H1 (cell line): ENCODE results near the gene DSG4. TPM values are rescaled to one million over a fixed set of nuclear protein-coding genes. Genes with fewer than 3 reads are reported as not detected.

Experiments
- CTCF ChIA-PET: fragments of 300-600 bp; sonication (Branson Sonifier 250); formaldehyde crosslinking; loops from one replicate; lab custom pipeline; 2021; ENCODE audit not compliant: partially characterized antibody; lab: Charles Lee
- POLR2A ChIA-PET: fragments of 300-600 bp; sonication (Branson Sonifier 250); formaldehyde crosslinking; loops from one replicate; lab custom pipeline; 2021; ENCODE audit warnings: inconsistent platforms; ENCODE audit not compliant: partially characterized antibody; lab: Charles Lee
- DNase-seq, 2 experiments: peaks; one replicate each; pipeline versions ENCODE4 v3.0.0 to v3.0.0-alpha.2; 2010 to 2022; ENCODE audit warnings: low spot score in 2 of 2, low read depth in 1 of 2, mixed read lengths in 1 of 2
- FAIRE-seq: peaks from 2 replicates; lab custom pipeline; 2011; peaks lifted over from hg19 to GRCh38; lab: Jason Lieb, UNC
- H2AFZ ChIP-seq: 2 replicates; pipeline ENCODE4 v1.8.1; 2012; ENCODE audit warnings: low read length, inconsistent platforms
- H2AK5ac ChIP-seq: 2 replicates; pipeline ENCODE4 v1.6.1; 2013; ENCODE audit warnings: low read depth, low read length
- H2BK120ac ChIP-seq: replicated peaks from 2 replicates; pipeline ENCODE3; 2013; ENCODE audit warnings: low read depth, low read length, inconsistent platforms
- H2BK12ac ChIP-seq: 2 replicates; pipeline ENCODE4 v1.6.1; 2013; ENCODE audit warnings: low read depth, low read length
- H2BK15ac ChIP-seq: 2 replicates; pipeline ENCODE4 v1.6.1; 2013; ENCODE audit warnings: low read length
- H2BK20ac ChIP-seq: 2 replicates; pipeline ENCODE4 v1.6.1; 2013; ENCODE audit warnings: low read length
- H2BK5ac ChIP-seq: 2 replicates; pipeline ENCODE4 v1.6.1; 2013; ENCODE audit warnings: low read depth, low read length
- H3K14ac ChIP-seq: 2 replicates; pipeline ENCODE4 v1.6.1; 2013; ENCODE audit warnings: inconsistent platforms; ENCODE audit not compliant: insufficient read length
- H3K18ac ChIP-seq: 2 replicates; pipeline ENCODE4 v1.6.1; 2013; ENCODE audit warnings: low read length; ENCODE audit errors: extremely low read depth
- H3K23ac ChIP-seq: 2 replicates; pipeline ENCODE4 v1.6.1; 2013; ENCODE audit warnings: inconsistent platforms; ENCODE audit not compliant: insufficient read length
- H3K23me2 ChIP-seq: 2 replicates; pipeline ENCODE4 v1.6.1; 2013; ENCODE audit warnings: low read depth, low read length
- H3K27ac ChIP-seq: 2 replicates; pipeline ENCODE4 v1.6.1; 2011; ENCODE audit warnings: low read depth, low read length, inconsistent platforms
- H3K27me3 ChIP-seq, 4 experiments: replicated peaks in 1 of 4; 1 replicate in 1 of 4; 2 replicates in 3 of 4; pipeline versions ENCODE4 v1.6.1 to v1.8.1; 2011 to 2013; ENCODE audit warnings: low read length in 3 of 4, mild to moderate bottlenecking in 3 of 4, inconsistent platforms in 2 of 4, mixed read lengths in 2 of 4, moderate library complexity in 1 of 4; ENCODE audit not compliant: control insufficient read depth in 3 of 4, insufficient read depth in 3 of 4; ENCODE audit errors: extremely low read depth in 1 of 4
- H3K36me3 ChIP-seq, 4 experiments: 2 replicates each; pipeline versions ENCODE4 v1.6.1 to v1.8.1; 2011 to 2013; ENCODE audit warnings: mild to moderate bottlenecking in 4 of 4, low read length in 3 of 4, moderate library complexity in 2 of 4, control low read depth in 1 of 4, inconsistent platforms in 1 of 4; ENCODE audit not compliant: insufficient read depth in 4 of 4, control insufficient read depth in 2 of 4
- H3K4ac ChIP-seq: replicated peaks from 2 replicates; pipeline ENCODE3; 2013; ENCODE audit warnings: low read length, low read depth, mixed read lengths, inconsistent platforms; ENCODE audit not compliant: insufficient read length
- H3K4me1 ChIP-seq, 4 experiments: replicated peaks in 1 of 4; 1 replicate in 1 of 4; 2 replicates in 3 of 4; pipeline versions ENCODE4 v1.6.1 to v1.8.1; 2011 to 2013; ENCODE audit warnings: low read length in 3 of 4, inconsistent platforms in 2 of 4, mixed read lengths in 1 of 4; ENCODE audit not compliant: insufficient read depth in 4 of 4, control insufficient read depth in 3 of 4
- H3K4me2 ChIP-seq, 2 experiments: 2 replicates each; pipeline versions ENCODE4 v1.6.1 to v1.8.1; 2011 to 2013; ENCODE audit warnings: low read depth in 2 of 2, low read length in 2 of 2, control low read depth in 1 of 2, inconsistent platforms in 1 of 2, mild to moderate bottlenecking in 1 of 2; ENCODE audit not compliant: insufficient read depth in 1 of 2
- H3K4me3 ChIP-seq, 4 experiments: fragments of 200-600, 300-600 bp in 1 of 4; sonication (generic), shearing (Covaris generic), sonication (Bioruptor Twin) in 1 of 4; 2 replicates each; pipeline versions ENCODE4 v1.5.1 to v1.8.1; 2011 to 2016; ENCODE audit warnings: low read length in 4 of 4, low read depth in 3 of 4, control low read depth in 2 of 4, inconsistent platforms in 2 of 4, mild to moderate bottlenecking in 2 of 4, mixed read lengths in 1 of 4, moderate library complexity in 1 of 4; ENCODE audit not compliant: insufficient read depth in 2 of 4; ENCODE audit errors: extremely low read depth in 1 of 4
- H3K56ac ChIP-seq: replicated peaks from 2 replicates; pipeline ENCODE3; 2013; ENCODE audit warnings: low read depth, mild to moderate bottlenecking, mixed read lengths, low read length, inconsistent platforms; ENCODE audit not compliant: insufficient read length
- H3K79me1 ChIP-seq: 2 replicates; pipeline ENCODE4 v1.6.1; 2013; ENCODE audit warnings: low read depth, low read length, control low read depth
- H3K79me2 ChIP-seq, 2 experiments: 2 replicates each; pipeline versions ENCODE4 v1.6.1 to v1.8.1; 2012 to 2013; ENCODE audit warnings: low read length in 2 of 2, mild to moderate bottlenecking in 2 of 2, inconsistent platforms in 1 of 2; ENCODE audit not compliant: insufficient read depth in 2 of 2, control insufficient read depth in 1 of 2
- H3K9ac ChIP-seq, 4 experiments: replicated peaks in 1 of 4; 1 replicate in 1 of 4; 2 replicates in 3 of 4; pipeline versions ENCODE4 v1.6.1 to v1.8.1; 2011 to 2013; ENCODE audit warnings: low read depth in 3 of 4, low read length in 3 of 4, control low read depth in 2 of 4, mild to moderate bottlenecking in 2 of 4, moderate library complexity in 2 of 4, inconsistent platforms in 1 of 4; ENCODE audit errors: extremely low read depth in 1 of 4
- H3K9me3 ChIP-seq, 2 experiments: 2 replicates each; pipeline versions ENCODE4 v1.6.1 to v1.8.1; 2012 to 2013; ENCODE audit warnings: mild to moderate bottlenecking in 2 of 2, moderate library complexity in 2 of 2, control low read depth in 1 of 2, inconsistent platforms in 1 of 2, low read depth in 1 of 2, low read length in 1 of 2, mixed read lengths in 1 of 2; ENCODE audit not compliant: insufficient read depth in 2 of 2
- H4K20me1 ChIP-seq, 2 experiments: replicated peaks in 1 of 2; 2 replicates each; pipeline versions ENCODE3 to v1.8.1; 2011 to 2013; ENCODE audit warnings: inconsistent platforms in 2 of 2, low read length in 2 of 2, mild to moderate bottlenecking in 1 of 2; ENCODE audit not compliant: insufficient read depth in 2 of 2, control insufficient read depth in 1 of 2
- H4K5ac ChIP-seq: 2 replicates; pipeline ENCODE4 v1.6.1; 2013; ENCODE audit warnings: low read length, low read depth, mixed read lengths, inconsistent platforms; ENCODE audit not compliant: insufficient read length
- H4K8ac ChIP-seq: 2 replicates; pipeline ENCODE4 v1.8.0; 2013; ENCODE audit warnings: mild to moderate bottlenecking, moderate library complexity, low read length, inconsistent platforms; ENCODE audit not compliant: insufficient read depth; ENCODE audit errors: extremely low read depth
- H4K91ac ChIP-seq: replicated peaks from 2 replicates; pipeline ENCODE3; 2013; ENCODE audit warnings: low read length, mixed read lengths, inconsistent platforms; ENCODE audit not compliant: insufficient read length
- EGR1 ChIP-seq: IDR thresholded peaks from 2 replicates; pipeline ENCODE4 v1.6.1; 2011; ENCODE audit warnings: low read depth, low read length, borderline replicate concordance
- WGBS, 2 experiments: shearing (Covaris generic) in 1 of 2; methylation state at CpG; one replicate each; pipeline versions ENCODE4 v1.1.6 to v1.1.7; 2013 to 2015; ENCODE audit warnings: low lambda C conversion rate in 2 of 2, mixed read lengths in 2 of 2, inconsistent platforms in 1 of 2, low coverage in 1 of 2, missing lambda C conversion rate in 1 of 2; ENCODE audit not compliant: insufficient replicate concordance in 2 of 2, insufficient coverage in 1 of 2, insufficient read length in 1 of 2; ENCODE audit errors: extremely low coverage in 1 of 2, missing lambda C conversion rate in 1 of 2; 5-methylcytosine and 5-hydroxymethylcytosine counted together
- polyA plus RNA-seq, 7 experiments: library from polyadenylated mRNA; depleted of rRNA in 3 of 7; stranded (reverse) in 5 of 7; unstranded in 2 of 7; fragments of >200 nt in 5 of 7; fragments of 200-250 nt in 2 of 7; gene quantifications; 1 replicate in 5 of 7; 2 replicates in 1 of 7; 4 replicates in 1 of 7; pipeline versions ENCODE4 v1.2.1 to v1.2.3, GENCODE V29; 2011 to 2013; ENCODE audit warnings: missing spikeins in 2 of 7, mixed read lengths in 2 of 7
- total RNA-seq: library from RNA; stranded (reverse); fragmentation: NEBNext Ultra II Directional; extraction: Animal tissue kit (Norgen Biotek cat#: 25700); gene quantifications from 2 replicates; pipeline ENCODE4 v1.2.1, GENCODE V29; 2021
- TF ChIP-seq, protein P1 (sequence below): IDR thresholded peaks from 2 replicates; pipeline ENCODE4 v1.6.1; 2012; ENCODE audit warnings: inconsistent platforms

The DSG4 gene
- total and polyA plus RNA-seq, 2 of the 8 experiments (the other 6 are each of a cell fraction or from before 2014, with no cell fraction given) = not detected

DNA sequence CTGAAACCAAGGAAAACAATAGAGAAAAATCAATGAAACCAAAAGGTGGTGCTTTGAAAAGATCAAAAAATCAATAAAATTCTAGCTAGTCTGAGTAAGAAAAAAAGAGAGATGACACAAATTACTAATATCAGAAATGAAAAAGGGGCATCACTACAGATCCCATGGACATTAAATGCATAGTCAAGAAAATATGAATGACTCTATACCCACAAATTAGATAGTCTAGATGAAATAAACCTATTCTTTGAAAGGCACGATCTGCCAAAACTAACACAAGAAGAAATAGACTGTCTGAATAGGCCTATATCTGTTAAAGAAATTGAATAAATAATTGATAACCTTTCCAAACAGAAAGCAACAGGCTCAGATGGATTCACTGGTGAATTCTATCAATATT, 55.7 kb downstream of the DSG4 start:
- H4K20me1 ChIP-seq = no peaks in the 10 kb centered on the region
- H4K91ac ChIP-seq = no peak overlapping the region
- no peak overlapping the region for H2AK5ac ChIP-seq
- no peak overlapping the region for H3K4ac ChIP-seq
- H2AFZ ChIP-seq = no peak overlapping the region
- no peak overlapping the region for H3K9ac ChIP-seq
- H3K79me2 ChIP-seq = no peaks in the 10 kb centered on the region
- no peak overlapping the region for H3K23ac ChIP-seq
- H2BK120ac ChIP-seq = no peak overlapping the region
- H3K27me3 ChIP-seq = no peaks in the 10 kb centered on the region
- 86% methylated on average over 1 of the region's 1 CpG; no CpG with 5 or more reads in 1 of the 2 experiments for WGBS, 2 experiments
- no peaks in the 10 kb centered on the region for H3K4me1 ChIP-seq
- H3K79me1 ChIP-seq = no peaks in the 10 kb centered on the region
- H4K8ac ChIP-seq = no peak overlapping the region
- no peak overlapping the region for H2BK5ac ChIP-seq
- no peak overlapping the region for H3K4me3 ChIP-seq
- H3K27ac ChIP-seq = no peak overlapping the region
- H4K5ac ChIP-seq = no peak overlapping the region
- H2BK12ac ChIP-seq = no peak overlapping the region
- FAIRE-seq (no peak), DNase-seq (no peak)
- H3K9me3 ChIP-seq = no peaks in the 10 kb centered on the region
- H3K14ac ChIP-seq = no peak overlapping the region
- POLR2A ChIA-PET = no interaction called here
- no peak overlapping the region for H3K4me2 ChIP-seq
- H3K18ac ChIP-seq = no peak overlapping the region
- CTCF ChIA-PET = interaction anchor here (1.2 kb wide), 1 partner anchor 7 kb away, joined by 4 read pairs; no protein-coding TSS in a partner anchor
- no peak overlapping the region for H2BK15ac ChIP-seq
- no peaks in the 10 kb centered on the region for H3K36me3 ChIP-seq
- no peak overlapping the region for H2BK20ac ChIP-seq
- H3K56ac ChIP-seq = no peak overlapping the region
- no peaks in the 10 kb centered on the region for H3K23me2 ChIP-seq
- TF ChIP-seq, protein P1, sequence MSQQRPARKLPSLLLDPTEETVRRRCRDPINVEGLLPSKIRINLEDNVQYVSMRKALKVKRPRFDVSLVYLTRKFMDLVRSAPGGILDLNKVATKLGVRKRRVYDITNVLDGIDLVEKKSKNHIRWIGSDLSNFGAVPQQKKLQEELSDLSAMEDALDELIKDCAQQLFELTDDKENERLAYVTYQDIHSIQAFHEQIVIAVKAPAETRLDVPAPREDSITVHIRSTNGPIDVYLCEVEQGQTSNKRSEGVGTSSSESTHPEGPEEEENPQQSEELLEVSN = no peak
- no peak for TF ChIP-seq EGR1
